Large intestine (tissue), 3 donors: Measurements from ENCODE around the gene ARL4C. TPM values are rescaled to one million over a fixed set of nuclear protein-coding genes. Genes with fewer than 3 reads are reported as not detected.

Experiments used
- DNase-seq, 2 donors: peaks; one replicate each; pipeline versions ENCODE4 v3.0.0 to v3.0.0-alpha.2; 2013
- H3K27ac ChIP-seq: one replicate; pipeline ENCODE4 v1.5.1; 2013; ENCODE audit warnings: low read length
- H3K27me3 ChIP-seq: 2 replicates; pipeline ENCODE4 v1.6.1; 2013; ENCODE audit warnings: low read length; ENCODE audit not compliant: control insufficient read depth, insufficient read depth
- H3K36me3 ChIP-seq: 2 replicates; pipeline ENCODE4 v1.6.1; 2013; ENCODE audit warnings: low read length; ENCODE audit not compliant: control insufficient read depth, insufficient read depth
- H3K4me1 ChIP-seq: one replicate; pipeline ENCODE4 v1.6.1; 2013; ENCODE audit warnings: low read length; ENCODE audit not compliant: control insufficient read depth, insufficient read depth
- H3K4me3 ChIP-seq: one replicate; pipeline ENCODE4 v1.5.1; 2013; ENCODE audit warnings: low read length
- H3K9me3 ChIP-seq: one replicate; pipeline ENCODE4 v1.6.1; 2013; ENCODE audit warnings: mild to moderate bottlenecking, low read depth, low read length, moderate library complexity; ENCODE audit not compliant: control insufficient read depth
- WGBS: methylation state at CpG from one replicate; pipeline ENCODE4 v1.1.5; 2013; ENCODE audit warnings: low lambda C conversion rate; ENCODE audit not compliant: insufficient coverage; 5-methylcytosine and 5-hydroxymethylcytosine counted together
- polyA plus RNA-seq: library from polyadenylated mRNA; unstranded; fragments of 120-200 nt; gene quantifications from one replicate; pipeline ENCODE4 v1.2.1, GENCODE V29; 2013

Gene ARL4C
- polyA plus RNA-seq, 1 donor, result 5.8 TPM

DNA sequence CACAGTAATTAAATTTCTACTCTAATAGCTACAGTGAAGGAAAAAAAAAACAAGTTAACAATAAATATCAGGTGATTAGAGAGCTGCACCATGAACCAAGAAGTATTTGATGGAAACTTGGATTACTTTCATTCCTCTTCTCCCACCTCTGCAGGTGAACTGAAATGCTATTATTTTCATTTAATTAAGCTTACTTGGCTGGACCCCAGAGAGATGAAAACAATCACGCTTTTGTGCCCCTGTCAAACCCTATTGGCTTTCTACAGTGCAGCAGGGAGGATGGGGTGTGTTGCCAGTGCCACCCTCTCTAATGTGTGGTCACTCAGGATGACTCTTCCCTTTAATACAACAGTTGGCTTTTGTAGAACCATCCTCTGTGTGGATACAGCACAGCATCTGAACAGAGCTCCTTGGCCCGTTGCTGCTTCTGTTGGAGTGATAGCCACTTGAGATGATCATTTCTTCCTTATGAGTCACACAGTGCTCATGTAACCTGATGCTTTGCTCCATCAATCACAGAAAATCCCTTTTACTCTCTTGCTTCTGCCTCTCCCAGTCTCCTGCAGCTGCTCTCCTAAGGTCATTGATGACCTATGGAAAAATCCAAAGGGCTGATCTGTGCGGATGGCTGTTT, 5.5 kb upstream of the ARL4C start:
- WGBS, result no CpG with 5 or more reads among the region's 3 CpGs
- Histone ChIP-seq H3K4me3 (no peak overlapping the region), H3K27me3 (peaks cover 12% of the 10 kb centered on the region), H3K4me1 (no peaks in the 10 kb centered on the region), H3K27ac (no peak overlapping the region), H3K9me3 (no peaks in the 10 kb centered on the region), H3K36me3 (no peaks in the 10 kb centered on the region)
- no peak for DNase-seq

DNA sequence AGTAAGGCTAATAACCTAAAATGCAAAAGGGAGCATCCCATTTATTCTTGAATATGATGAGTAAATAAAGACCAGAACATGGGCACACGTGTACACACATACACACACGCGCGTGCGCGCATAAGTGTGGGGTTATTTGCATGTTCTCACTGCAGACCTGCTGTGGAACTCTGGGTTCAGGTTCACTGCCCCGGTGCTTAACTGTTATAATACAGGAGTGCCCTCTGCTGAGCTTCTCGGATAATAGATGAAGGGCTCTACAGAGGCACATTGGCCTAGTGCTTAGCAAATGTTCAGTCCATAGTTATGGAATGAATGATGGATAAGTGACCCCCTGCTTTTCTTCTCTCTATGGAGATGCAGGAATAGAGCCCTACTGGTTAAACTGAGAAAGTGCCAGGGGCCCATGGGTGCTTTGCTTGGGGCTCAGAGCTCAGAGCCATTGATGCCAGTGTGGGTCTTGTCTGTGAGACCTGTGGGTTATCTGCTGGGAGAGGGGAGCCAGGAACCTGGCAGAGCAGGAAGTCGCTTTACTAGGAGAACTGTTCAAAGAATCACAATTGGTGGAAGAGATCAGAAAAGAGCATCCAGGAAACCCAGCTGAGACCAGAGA, 3.6 kb upstream of the ARL4C start:
- H3K4me3 ChIP-seq, result no peak overlapping the region
- no peaks in the 10 kb centered on the region for H3K36me3 ChIP-seq
- peaks cover 8% of the 10 kb centered on the region for H3K4me1 ChIP-seq
- H3K27ac ChIP-seq, result no peak overlapping the region
- H3K27me3 ChIP-seq, result peaks cover 16% of the 10 kb centered on the region
- no peaks in the 10 kb centered on the region for H3K9me3 ChIP-seq
- WGBS, result no CpG with 5 or more reads among the region's 9 CpGs
- peak; percentile 30 to 54 for DNase-seq

DNA sequence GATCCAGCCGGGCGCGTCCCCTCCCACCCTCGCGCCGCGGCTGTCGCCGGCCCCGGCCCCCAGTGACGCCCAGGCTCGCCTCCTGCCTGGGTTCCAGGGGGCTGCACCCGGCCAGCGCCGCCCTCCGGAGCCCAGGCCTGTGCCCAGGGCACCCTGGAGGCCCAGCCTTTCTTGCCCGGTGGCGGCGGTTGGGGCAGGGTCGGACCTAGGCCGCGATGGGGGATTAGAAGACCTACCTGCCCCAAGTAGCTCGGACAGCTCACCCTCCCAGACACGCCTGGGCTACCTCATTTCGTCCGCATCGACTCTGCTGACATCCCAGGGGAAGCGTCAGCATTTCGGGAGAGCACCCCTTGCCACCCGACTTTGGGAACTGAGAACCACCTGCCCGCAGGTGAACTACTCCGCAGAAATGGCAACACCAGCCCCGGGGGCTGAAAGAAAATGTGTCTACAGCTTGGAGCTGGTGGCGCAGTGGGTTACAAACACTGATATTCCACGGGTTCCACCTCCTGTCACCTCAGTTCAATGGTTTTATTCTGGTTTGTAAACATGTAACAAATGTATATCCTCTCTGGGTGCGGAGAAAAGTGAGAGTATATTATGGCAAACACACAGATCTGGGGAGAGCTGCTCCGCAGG, 834 bp upstream of the ARL4C start:
- no peak for DNase-seq
- H3K27me3 ChIP-seq, result peaks cover 26% of the 10 kb centered on the region
- H3K4me3 ChIP-seq, result peak overlapping the region; percentile 19
- no peak overlapping the region for H3K27ac ChIP-seq
- no peaks in the 10 kb centered on the region for H3K9me3 ChIP-seq
- peaks cover 17% of the 10 kb centered on the region for H3K4me1 ChIP-seq
- no CpG with 5 or more reads among the region's 37 CpGs for WGBS
- no peaks in the 10 kb centered on the region for H3K36me3 ChIP-seq

DNA sequence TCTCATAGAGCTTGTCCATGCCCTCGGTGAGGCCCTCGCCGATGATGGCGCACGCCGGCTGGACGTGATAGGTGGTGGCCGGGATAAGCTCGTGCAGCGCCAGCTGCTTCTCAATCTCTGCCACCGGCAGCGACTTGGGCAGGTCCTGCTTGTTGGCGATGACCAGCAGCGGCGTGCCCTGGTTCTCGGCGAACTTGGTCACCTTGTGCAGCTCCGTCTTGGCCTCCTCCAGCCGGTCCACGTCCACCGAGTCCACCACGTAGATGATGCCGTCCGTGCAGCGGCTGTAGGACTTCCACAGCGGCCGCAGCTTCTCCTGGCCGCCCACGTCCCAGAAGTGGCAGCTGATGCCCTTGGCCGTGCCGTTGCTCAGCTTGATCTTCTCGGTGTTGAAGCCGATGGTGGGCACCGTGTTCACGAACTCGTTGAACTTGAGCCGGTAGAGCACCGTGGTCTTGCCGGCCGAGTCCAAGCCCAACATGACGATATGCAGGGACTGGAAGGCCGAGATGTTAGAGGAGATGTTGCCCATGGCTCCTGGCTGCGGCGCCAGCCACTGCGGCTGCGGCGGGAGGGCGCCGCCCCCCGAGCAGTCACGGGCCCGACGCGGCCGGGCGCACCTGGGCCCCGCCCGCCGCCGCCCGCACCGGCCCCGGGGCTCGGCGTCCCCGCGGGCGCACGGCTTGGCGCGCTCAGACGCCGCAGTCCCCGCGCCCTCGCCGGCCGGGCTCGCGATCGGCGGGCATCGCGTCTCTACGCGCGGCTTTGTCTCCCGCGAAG, 636 bp downstream of the ARL4C start:
- WGBS, result no CpG with 5 or more reads among the region's 89 CpGs
- peak overlapping the region; percentile 57 for H3K4me3 ChIP-seq
- no peaks in the 10 kb centered on the region for H3K9me3 ChIP-seq
- H3K27me3 ChIP-seq, result peaks cover 34% of the 10 kb centered on the region
- H3K4me1 ChIP-seq, result peaks cover 17% of the 10 kb centered on the region
- H3K27ac ChIP-seq, result no peak overlapping the region
- peak in 1 of 2 donors; percentile 30 for DNase-seq
- H3K36me3 ChIP-seq, result no peaks in the 10 kb centered on the region

DNA sequence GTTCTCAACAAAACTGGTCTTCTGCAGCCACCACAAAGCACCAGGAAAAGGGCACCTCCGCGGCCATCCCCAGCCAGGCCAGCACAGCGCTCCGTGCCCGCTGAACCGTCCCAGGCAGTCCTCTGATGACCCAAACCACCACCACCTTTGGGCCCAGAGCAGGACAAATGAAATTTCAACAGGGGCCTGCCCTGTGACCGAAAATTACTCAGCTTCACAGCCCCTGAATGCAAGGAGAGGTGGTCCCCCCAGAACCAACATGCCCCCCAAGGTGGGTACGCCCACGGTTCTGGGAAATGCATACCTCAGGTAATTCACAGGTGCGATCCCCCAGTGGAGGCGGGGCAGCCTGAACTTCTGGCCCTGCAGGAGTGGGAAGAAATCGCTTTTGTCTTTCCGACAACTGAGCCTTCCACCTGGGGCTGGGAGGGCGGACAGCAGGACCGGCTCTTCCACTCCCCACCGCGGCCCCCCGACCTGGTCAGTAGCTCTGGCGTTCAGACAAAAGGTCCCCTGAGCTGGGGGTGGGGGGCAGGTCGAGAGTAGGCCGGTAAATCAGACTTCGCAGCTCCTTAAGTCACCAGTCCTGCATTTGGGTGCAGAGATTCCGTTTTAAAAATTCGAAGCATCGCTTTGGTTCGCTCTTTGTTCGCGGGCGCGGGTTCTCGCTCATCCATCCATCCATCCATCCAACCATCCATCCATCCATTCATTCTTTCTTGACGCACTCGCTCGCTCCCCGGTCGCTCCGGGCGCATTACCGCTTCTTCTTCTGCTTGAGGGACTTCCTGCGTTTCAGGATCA, 1.4 kb downstream of the ARL4C start:
- H3K27ac ChIP-seq, result no peak overlapping the region
- peaks cover 17% of the 10 kb centered on the region for H3K4me1 ChIP-seq
- peaks cover 34% of the 10 kb centered on the region for H3K27me3 ChIP-seq
- DNase-seq, result peak in 1 of 2 donors; percentile 33
- no peaks in the 10 kb centered on the region for H3K36me3 ChIP-seq
- peak overlapping the region; percentile 57 for H3K4me3 ChIP-seq
- WGBS, result no CpG with 5 or more reads among the region's 40 CpGs
- no peaks in the 10 kb centered on the region for H3K9me3 ChIP-seq

DNA sequence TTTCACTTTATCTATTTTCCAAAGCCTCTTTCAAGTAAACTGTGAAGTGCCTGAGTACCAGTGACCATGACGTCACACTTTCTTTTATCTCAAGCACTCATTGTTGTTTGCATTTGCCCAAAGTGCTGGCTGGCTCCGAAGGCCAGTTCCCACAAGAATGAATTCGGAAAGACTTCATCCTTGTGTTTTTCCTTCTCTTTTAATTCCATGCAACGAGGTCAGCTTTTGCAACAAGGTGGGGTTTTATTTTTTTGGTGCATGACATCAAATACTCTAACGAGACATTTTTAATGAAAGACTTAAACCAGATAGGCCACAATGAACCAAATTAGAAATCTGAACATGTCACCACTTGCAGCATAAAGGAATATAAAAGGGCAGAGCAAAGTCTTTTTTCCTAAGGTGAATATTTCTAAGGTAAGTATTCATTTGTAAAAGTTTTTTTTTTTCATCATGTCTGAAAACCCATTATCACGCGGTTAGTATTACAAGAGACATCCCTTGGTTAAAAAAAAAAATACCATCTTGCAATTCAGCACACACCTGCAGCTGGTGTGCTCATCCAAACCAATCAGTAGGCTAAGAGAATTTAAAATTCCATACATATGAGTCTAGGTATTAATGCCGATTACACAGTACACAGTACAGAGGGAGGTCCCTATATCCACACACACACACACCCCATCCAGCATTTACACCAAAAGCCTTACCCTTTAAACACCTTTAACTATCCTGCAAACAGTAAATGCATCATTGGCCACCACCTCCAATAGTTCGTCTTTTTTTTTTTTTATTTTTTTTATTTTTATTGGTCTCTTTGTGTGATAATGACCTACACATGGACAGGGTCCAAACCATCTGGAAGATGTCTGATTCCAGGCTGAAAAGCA, 2.3 kb downstream of the ARL4C start:
- no peaks in the 10 kb centered on the region for H3K9me3 ChIP-seq
- peaks cover 17% of the 10 kb centered on the region for H3K4me1 ChIP-seq
- 0% methylated on average over 2 of the region's 9 CpGs for WGBS
- DNase-seq, result peak in 1 of 2 donors; percentile 11
- peak overlapping the region; percentile 57 for H3K4me3 ChIP-seq
- H3K27ac ChIP-seq, result no peak overlapping the region
- H3K27me3 ChIP-seq, result peaks cover 37% of the 10 kb centered on the region
- H3K36me3 ChIP-seq, result no peaks in the 10 kb centered on the region

DNA sequence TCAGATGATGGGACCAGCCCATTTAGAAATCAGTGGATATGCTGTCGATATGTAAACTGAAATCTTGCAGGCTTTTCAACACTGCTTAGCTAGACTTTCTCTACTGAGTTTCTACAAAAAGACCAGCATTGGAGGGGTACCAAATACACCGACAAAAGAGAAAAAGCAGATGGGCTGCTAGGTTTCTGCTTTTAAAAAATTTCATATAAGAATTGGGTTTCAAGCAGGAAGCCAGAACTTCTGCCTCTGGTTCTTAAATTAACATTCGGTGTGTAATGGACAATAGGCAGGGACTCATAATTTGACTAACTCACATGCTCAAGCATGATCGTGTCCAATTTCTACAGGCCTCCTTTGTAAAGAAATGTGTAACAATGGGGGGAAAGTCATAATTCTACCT, 3.1 kb downstream of the ARL4C start:
- DNase-seq, result no peak
- no peaks in the 10 kb centered on the region for H3K36me3 ChIP-seq
- no peak overlapping the region for H3K27ac ChIP-seq
- H3K4me1 ChIP-seq, result peaks cover 17% of the 10 kb centered on the region
- 60% methylated on average over 1 of the region's 4 CpGs for WGBS
- no peak overlapping the region for H3K4me3 ChIP-seq
- H3K9me3 ChIP-seq, result no peaks in the 10 kb centered on the region
- peaks cover 37% of the 10 kb centered on the region for H3K27me3 ChIP-seq

DNA sequence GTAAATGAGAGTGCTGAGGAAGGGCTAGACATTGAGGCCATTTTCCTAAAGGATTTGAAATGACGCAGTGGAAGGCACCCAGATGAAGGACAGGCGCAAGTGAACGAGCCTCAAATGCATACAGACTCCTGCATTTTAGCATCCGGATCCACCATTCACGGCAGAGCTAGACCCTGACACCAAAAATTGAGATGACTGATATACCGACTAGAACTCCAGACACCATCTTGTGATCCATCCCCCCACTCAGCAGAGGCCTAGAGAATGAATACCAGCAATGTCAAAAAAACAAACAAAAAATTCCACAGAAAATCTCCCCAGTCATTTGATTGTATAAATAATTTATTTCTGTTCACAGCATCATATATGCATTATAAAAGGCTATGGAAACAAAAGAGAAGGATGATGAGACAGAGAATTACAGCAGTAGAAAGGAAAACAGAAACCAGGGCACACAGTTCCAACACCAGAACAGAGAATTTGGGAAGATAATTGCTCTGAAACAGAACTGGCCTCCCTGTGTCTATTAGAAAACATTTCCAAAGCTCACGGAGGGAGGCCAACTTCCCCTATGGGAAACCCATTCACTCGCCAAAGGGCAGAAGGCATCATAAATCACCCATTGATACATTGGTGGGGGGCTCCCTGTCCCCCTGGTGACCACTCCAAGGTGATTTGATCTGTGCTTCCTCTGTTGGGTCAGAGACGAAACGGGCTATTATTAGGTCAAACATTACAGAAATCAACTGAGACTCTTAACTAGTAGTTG, 4.0 kb downstream of the ARL4C start:
- H3K4me1 ChIP-seq, result peaks cover 17% of the 10 kb centered on the region
- H3K27ac ChIP-seq, result no peak overlapping the region
- H3K27me3 ChIP-seq, result peaks cover 38% of the 10 kb centered on the region
- no peak overlapping the region for H3K4me3 ChIP-seq
- H3K36me3 ChIP-seq, result no peaks in the 10 kb centered on the region
- 67% methylated on average over 2 of the region's 10 CpGs for WGBS
- no peak for DNase-seq
- no peaks in the 10 kb centered on the region for H3K9me3 ChIP-seq

DNA sequence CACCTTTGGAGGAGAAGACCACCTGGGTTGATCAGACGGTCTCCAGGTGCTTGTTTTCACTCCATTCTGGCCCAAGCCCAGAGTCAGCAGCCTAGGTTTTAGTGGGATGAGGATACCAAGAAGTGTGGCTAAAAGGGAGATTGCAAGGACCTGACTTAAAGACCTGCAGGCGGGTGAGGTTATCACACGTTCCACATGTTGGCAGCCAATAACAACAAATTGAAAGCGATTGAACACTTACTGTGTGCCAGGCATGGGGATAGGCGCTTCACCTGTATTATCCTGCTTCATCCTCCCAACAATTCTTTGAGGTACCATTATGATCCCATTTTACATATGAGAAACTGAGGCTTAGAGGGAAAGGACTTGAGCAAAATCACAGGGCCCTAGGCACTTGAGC, 5.0 kb downstream of the ARL4C start:
- no CpG with 5 or more reads among the region's 5 CpGs for WGBS
- H3K36me3 ChIP-seq, result no peaks in the 10 kb centered on the region
- peaks cover 17% of the 10 kb centered on the region for H3K4me1 ChIP-seq
- H3K27ac ChIP-seq, result no peak overlapping the region
- DNase-seq, result no peak
- no peak overlapping the region for H3K4me3 ChIP-seq
- no peaks in the 10 kb centered on the region for H3K9me3 ChIP-seq
- H3K27me3 ChIP-seq, result peaks cover 39% of the 10 kb centered on the region
